Activated CD4-positive, alpha-beta T cell treated with anti-CD3 and anti-CD28 coated beads for 24 hours (primary cell): ENCODE results near the gene LAPTM5.

Experiments used
- DNase-seq, 2 donors: peaks; one replicate each; pipeline ENCODE4 v3.0.0-alpha.2; 2020; ENCODE audit warnings: low read depth in 2 of 2

The LAPTM5 gene

GRCh38 chr1:30756545-30757351 lies 826 bp downstream of the LAPTM5 start:
- DNase-seq = no peak

GRCh38 chr1:30756206-30756544 lies 1.4 kb downstream of the LAPTM5 start:
- DNase-seq = no peak

- DNase-seq = no peak
Measured at GRCh38 chr1:30755746-30756145, 1.8 kb downstream of the LAPTM5 start.

- DNase-seq = no peak
Measured at GRCh38 chr1:30755334-30755733, 2.2 kb downstream of the LAPTM5 start.

GRCh38 chr1:30754684-30755171 lies 2.8 kb downstream of the LAPTM5 start:
- no peak for DNase-seq

- no peak for DNase-seq
Measured at GRCh38 chr1:30753660-30754123, 3.9 kb downstream of the LAPTM5 start.

GRCh38 chr1:30753118-30753517 lies 4.5 kb downstream of the LAPTM5 start:
- DNase-seq = no peak

GRCh38 chr1:30752651-30752908 lies 5.0 kb downstream of the LAPTM5 start:
- DNase-seq = no peak

- no peak for DNase-seq
Measured at GRCh38 chr1:30751830-30752650, 5.5 kb downstream of the LAPTM5 start.

- no peak for DNase-seq
Measured at GRCh38 chr1:30750731-30751291, 6.8 kb downstream of the LAPTM5 start.

- DNase-seq = no peak
Measured at GRCh38 chr1:30749691-30750583, 7.6 kb downstream of the LAPTM5 start.

GRCh38 chr1:30748699-30749401 lies 8.7 kb downstream of the LAPTM5 start:
- no peak for DNase-seq

- DNase-seq = no peak
Measured at GRCh38 chr1:30748098-30748698, 9.4 kb downstream of the LAPTM5 start.

- DNase-seq = no peak
Measured at GRCh38 chr1:30747033-30748008, 10.3 kb downstream of the LAPTM5 start.

GRCh38 chr1:30746212-30747032 lies 11.2 kb downstream of the LAPTM5 start:
- no peak for DNase-seq

GRCh38 chr1:30745834-30746208 lies 11.8 kb downstream of the LAPTM5 start:
- no peak for DNase-seq

- DNase-seq = no peak
Measured at GRCh38 chr1:30745156-30745833, 12.3 kb downstream of the LAPTM5 start.
